WERI-Rb-1 (cell line): ENCODE results near the gene UBAP2L.

ENCODE experiments used
- DNase-seq: peaks from one replicate; pipeline ENCODE4 v3.0.0-alpha.2; 2020
- H3K27ac ChIP-seq: fragments of 250-450 bp; sonication (Bioruptor Pico); 2 replicates; pipeline ENCODE4 v1.5.1; 2020; ENCODE audit warnings: mild to moderate bottlenecking, moderate library complexity
- H3K27me3 ChIP-seq: fragments of 250-450 bp; sonication (Bioruptor Pico); 2 replicates; pipeline ENCODE4 v1.5.1; 2021; ENCODE audit warnings: mild to moderate bottlenecking, low read depth, moderate library complexity; ENCODE audit not compliant: insufficient read depth, severe bottlenecking
- H3K36me3 ChIP-seq: fragments of 250-450 bp; sonication (Bioruptor Pico); 2 replicates; pipeline ENCODE4 v1.5.1; 2020; ENCODE audit warnings: mild to moderate bottlenecking, moderate library complexity
- H3K4me3 ChIP-seq: 2 replicates; pipeline ENCODE4 v1.5.1; 2011; ENCODE audit warnings: low read depth, mild to moderate bottlenecking, control low read depth, low read length
- H3K9me3 ChIP-seq: fragments of 250-450 bp; sonication (Bioruptor Pico); 2 replicates; pipeline ENCODE4 v1.5.1; 2021; ENCODE audit warnings: mild to moderate bottlenecking, moderate library complexity; ENCODE audit not compliant: severe bottlenecking
- CTCF ChIP-seq: IDR thresholded peaks from 2 replicates; pipeline ENCODE4 v1.5.1; 2011; ENCODE audit warnings: low read depth, mild to moderate bottlenecking, control low read depth, inconsistent platforms, low read length

The UBAP2L gene

GRCh38 chr1:154263465-154264332, 42.9 kb downstream of the UBAP2L start:
- no peak for TF ChIP-seq CTCF
- H3K4me3 ChIP-seq, result no peak overlapping the region
- no peaks in the 10 kb centered on the region for H3K27me3 ChIP-seq
- peaks cover 99% of the 10 kb centered on the region for H3K36me3 ChIP-seq
- no peak overlapping the region for H3K27ac ChIP-seq
- no peak for DNase-seq
- H3K9me3 ChIP-seq, result no peaks in the 10 kb centered on the region

GRCh38 chr1:154264454-154264853, 43.7 kb downstream of the UBAP2L start:
- H3K27me3 ChIP-seq, result no peaks in the 10 kb centered on the region
- no peaks in the 10 kb centered on the region for H3K9me3 ChIP-seq
- no peak overlapping the region for H3K27ac ChIP-seq
- peaks cover 99% of the 10 kb centered on the region for H3K36me3 ChIP-seq
- no peak for DNase-seq
- H3K4me3 ChIP-seq, result no peak overlapping the region
- TF ChIP-seq CTCF, result no peak

- TF ChIP-seq CTCF, result no peak
- Histone ChIP-seq H3K36me3 (peaks cover 94% of the 10 kb centered on the region), H3K4me3 (no peak overlapping the region), H3K27ac (no peak overlapping the region), H3K9me3 (no peaks in the 10 kb centered on the region), H3K27me3 (no peaks in the 10 kb centered on the region)
- DNase-seq, result no peak
Observed at GRCh38 chr1:154265586-154265985, 44.8 kb downstream of the UBAP2L start.

GRCh38 chr1:154270833-154271232, 50.1 kb downstream of the UBAP2L start:
- TF ChIP-seq CTCF, result no peak
- no peak for DNase-seq
- H3K27ac ChIP-seq, result no peak overlapping the region
- H3K9me3 ChIP-seq, result no peaks in the 10 kb centered on the region
- no peak overlapping the region for H3K4me3 ChIP-seq
- H3K36me3 ChIP-seq, result peaks cover 72% of the 10 kb centered on the region
- H3K27me3 ChIP-seq, result no peaks in the 10 kb centered on the region

GRCh38 chr1:154272217-154272998, 51.7 kb downstream of the UBAP2L start, which contains the start of gene HAX1:
TSS of gene HAX1 (plus strand) at chr1:154272629. CDS start at chr1:154272724, 95 bp downstream.
- peak within 1 kb of the TSS; percentile 63 for H3K4me3 ChIP-seq
- TF ChIP-seq CTCF, result peak; percentile 98
- H3K27ac ChIP-seq, result peak within 1 kb of the TSS; percentile 88
- peaks cover 63% of the 10 kb centered on the region for H3K36me3 ChIP-seq
- no peaks in the 10 kb centered on the region for H3K9me3 ChIP-seq
- peak; percentile 100 for DNase-seq
- no peaks in the 10 kb centered on the region for H3K27me3 ChIP-seq
